Tibial artery (tissue), 4 donors: ENCODE results near the gene ZNF385B.

Source experiments
- DNase-seq, 2 donors: peaks; one replicate each; pipeline ENCODE4 v3.0.0-alpha.2; 2019
- H3K27ac ChIP-seq, 2 donors: fragments of 200-600 bp; sonication (generic) in 1 of 2; 1 replicate in 1 of 2; 2 replicates in 1 of 2; pipeline ENCODE4 v1.5.1; 2018 to 2019; ENCODE audit warnings: mild to moderate bottlenecking in 1 of 2
- H3K27me3 ChIP-seq, 2 donors: fragments of 200-600 bp; sonication (generic) in 1 of 2; one replicate each; pipeline versions ENCODE4 v1.5.1 to v1.6.0; 2016 to 2019
- H3K36me3 ChIP-seq, 3 donors: fragments of 200-600 bp; sonication (generic) in 2 of 3; one replicate each; pipeline ENCODE4 v1.5.1; 2016 to 2019; ENCODE audit warnings: mild to moderate bottlenecking in 2 of 3
- H3K4me1 ChIP-seq, 4 donors: fragments of 200-600 bp; sonication (generic) in 2 of 4; 1 replicate in 3 of 4; 2 replicates in 1 of 4; pipeline ENCODE4 v1.5.1; 2016 to 2019
- H3K4me3 ChIP-seq, 2 donors: fragments of 200-600 bp; sonication (generic) in 1 of 2; 1 replicate in 1 of 2; 2 replicates in 1 of 2; pipeline ENCODE4 v1.5.1; 2018 to 2019; ENCODE audit warnings: mild to moderate bottlenecking in 2 of 2
- H3K9me3 ChIP-seq, 3 donors: fragments of 200-600 bp; sonication (generic) in 1 of 3; one replicate each; pipeline ENCODE4 v1.5.1; 2016 to 2019
- CTCF ChIP-seq, 2 experiments: fragments of 200-600 bp in 1 of 2; fragments of 450-650 bp in 1 of 2; IDR thresholded peaks; one replicate each; pipeline ENCODE4 v1.5.1; 2017 to 2019; ENCODE audit warnings: antibody characterized with exemption in 2 of 2, mild to moderate bottlenecking in 1 of 2, moderate library complexity in 1 of 2
- intact Hi-C: fragments of 100-400 bp; cut with DNase I; formaldehyde crosslinking; loops from one replicate; pipeline ENCODE4 v1.15.0; 2023; ENCODE audit warnings: low total_unique reads

Gene ZNF385B

DNA sequence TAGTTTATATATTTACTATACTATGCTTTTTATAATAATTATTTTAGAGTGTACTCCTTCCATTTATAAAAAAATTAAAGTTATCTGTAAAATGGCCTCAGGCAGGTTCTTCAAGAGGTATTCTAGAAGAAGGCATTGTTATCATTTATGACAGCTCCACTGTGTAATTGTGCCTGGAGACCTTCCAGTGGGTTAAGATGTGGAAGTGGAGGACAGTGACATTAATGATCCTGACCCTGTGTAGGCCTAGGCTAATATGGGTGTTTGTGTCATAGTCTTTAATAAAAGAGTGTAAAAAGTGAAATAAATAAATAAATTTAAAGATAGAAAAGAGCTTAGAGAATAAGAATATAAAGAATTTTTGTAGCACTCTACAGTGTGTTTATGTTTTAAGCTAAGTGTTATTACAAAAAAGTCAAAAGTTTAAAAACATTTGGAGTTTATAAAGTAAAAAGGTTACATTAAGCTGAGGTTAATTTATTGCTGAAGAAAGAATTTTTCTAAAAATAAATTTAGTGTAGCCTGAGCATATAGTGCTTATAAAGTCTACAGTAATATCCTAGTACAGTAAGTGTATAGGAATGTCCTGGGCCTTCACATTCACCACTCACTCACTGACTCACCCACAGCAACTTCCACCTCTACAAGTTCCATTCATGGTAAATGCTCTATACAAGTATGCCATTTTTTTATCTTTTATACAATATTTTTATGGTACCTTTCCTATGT, 406.8 kb downstream of the ZNF385B start:
- no peak for DNase-seq
- H3K4me3 ChIP-seq, result no peak overlapping the region
- no peaks in the 10 kb centered on the region for H3K36me3 ChIP-seq
- no peaks in the 10 kb centered on the region for H3K9me3 ChIP-seq
- intact Hi-C loops, result no loop called here
- no peaks in the 10 kb centered on the region for H3K4me1 ChIP-seq
- H3K27ac ChIP-seq, result no peak overlapping the region
- no peak for TF ChIP-seq CTCF (IDR thresholded peaks at IDR 0.05)
- no peaks in the 10 kb centered on the region for H3K27me3 ChIP-seq

DNA sequence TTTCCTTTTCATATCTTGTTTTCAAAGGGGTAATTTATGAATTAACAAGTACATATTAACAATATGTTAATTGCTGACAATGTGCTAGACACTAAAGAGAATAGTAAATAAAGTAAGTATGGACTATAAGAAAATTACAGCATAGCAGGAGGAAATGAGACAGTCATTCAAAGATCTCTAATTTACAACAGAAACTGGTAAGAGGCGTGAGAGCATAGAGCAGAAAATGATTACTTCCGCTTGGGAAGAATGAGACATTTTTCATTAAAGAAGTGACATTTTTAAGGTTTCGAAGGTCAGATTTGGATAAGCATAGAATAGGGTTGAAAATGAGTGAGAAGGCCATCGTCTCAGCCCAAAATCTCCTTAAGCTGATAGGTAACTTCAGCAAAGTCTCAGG, 412.4 kb downstream of the ZNF385B start:
- Histone ChIP-seq H3K4me1 (no peaks in the 10 kb centered on the region), H3K36me3 (no peaks in the 10 kb centered on the region), H3K27ac (no peak overlapping the region), H3K27me3 (no peaks in the 10 kb centered on the region), H3K4me3 (no peak overlapping the region), H3K9me3 (no peaks in the 10 kb centered on the region)
- intact Hi-C loops, result no loop called here
- no peak for DNase-seq
- TF ChIP-seq CTCF (IDR thresholded peaks at IDR 0.05), result no peak

DNA sequence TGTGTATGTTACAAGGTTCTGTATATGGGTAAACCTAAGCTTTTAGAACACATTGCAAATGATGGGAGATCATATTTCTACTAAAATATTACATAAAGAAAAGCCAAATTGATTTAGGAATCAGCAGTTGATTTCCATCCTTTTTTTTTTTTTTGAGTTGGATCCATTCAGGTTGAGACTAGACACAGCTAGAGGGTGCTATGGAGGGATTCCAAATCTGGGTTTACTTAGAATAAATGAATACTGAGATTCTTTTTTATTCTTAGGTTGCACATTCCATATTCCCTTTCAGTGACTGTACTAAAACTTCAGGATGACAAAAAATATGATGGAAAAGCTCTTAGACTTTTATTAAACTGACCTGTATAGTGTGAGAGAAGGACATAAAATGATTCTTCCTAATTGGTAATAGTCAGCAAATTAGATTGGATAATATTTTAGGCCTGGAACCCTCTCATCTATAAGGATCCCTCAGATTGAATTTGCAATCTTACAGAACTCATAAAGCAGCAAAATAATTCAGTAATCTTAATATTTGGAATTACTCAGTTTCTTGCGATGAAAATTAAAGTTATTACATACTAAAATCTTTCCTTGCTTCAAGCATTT, 413.5 kb downstream of the ZNF385B start:
- H3K27ac ChIP-seq, result no peak overlapping the region
- H3K27me3 ChIP-seq, result no peaks in the 10 kb centered on the region
- no peak overlapping the region for H3K4me3 ChIP-seq
- no peaks in the 10 kb centered on the region for H3K36me3 ChIP-seq
- no peak for TF ChIP-seq CTCF (IDR thresholded peaks at IDR 0.05)
- intact Hi-C loops, result no loop called here
- DNase-seq, result no peak
- no peaks in the 10 kb centered on the region for H3K4me1 ChIP-seq
- no peaks in the 10 kb centered on the region for H3K9me3 ChIP-seq

DNA sequence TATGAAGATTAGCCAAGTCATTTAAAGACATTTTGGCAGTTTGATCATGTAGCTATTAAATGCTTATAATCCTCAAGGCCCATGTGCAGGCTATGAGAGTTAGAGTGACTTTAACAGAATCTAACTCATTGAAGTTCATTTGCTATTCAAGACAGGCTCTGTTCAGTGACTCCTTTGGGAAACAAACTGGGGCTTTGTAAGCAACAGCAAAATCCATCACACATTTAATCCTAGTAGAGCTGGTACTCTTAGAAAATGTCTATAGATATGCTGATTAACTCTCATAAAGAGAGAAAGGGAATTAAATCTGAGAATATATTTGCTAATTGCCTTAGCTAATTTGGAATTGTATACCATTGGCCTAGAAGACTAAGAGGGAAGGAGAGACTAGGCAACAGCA, 414.0 kb downstream of the ZNF385B start:
- intact Hi-C loops, result no loop called here
- no peak for TF ChIP-seq CTCF (IDR thresholded peaks at IDR 0.05)
- no peaks in the 10 kb centered on the region for H3K4me1 ChIP-seq
- H3K9me3 ChIP-seq, result no peaks in the 10 kb centered on the region
- no peak for DNase-seq
- H3K4me3 ChIP-seq, result no peak overlapping the region
- no peak overlapping the region for H3K27ac ChIP-seq
- no peaks in the 10 kb centered on the region for H3K36me3 ChIP-seq
- no peaks in the 10 kb centered on the region for H3K27me3 ChIP-seq

DNA sequence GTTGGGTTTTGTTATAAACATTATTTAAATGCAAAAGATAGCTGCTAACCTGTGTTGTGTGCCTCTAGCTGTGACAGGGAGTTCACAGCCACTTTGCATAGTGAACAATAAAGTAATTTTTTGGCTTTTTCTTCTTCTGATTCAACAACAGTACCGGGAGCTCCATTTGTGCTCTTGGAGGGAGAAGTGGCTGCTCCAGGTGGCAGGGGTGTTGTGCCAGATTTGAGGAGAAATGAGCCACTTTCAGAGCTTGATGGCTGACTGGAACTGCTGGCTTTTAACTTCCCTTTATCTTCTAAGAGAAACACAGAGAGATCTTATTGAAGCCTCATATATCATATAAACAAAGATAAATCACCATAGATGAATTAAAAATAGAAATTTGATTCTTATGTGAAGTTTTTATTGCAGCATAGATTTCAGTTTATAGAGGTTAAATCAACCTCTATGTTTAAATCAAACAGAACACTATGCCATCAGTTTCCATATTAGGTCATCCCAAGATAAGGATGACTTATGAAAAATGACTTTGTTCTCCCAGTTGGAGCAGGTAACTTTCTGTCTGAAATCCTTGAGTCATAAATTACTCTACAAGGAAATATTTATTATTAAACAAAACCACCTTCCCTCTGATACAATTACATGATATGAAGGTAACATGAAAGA, 414.8 kb downstream of the ZNF385B start:
- Histone ChIP-seq H3K27ac (no peak overlapping the region), H3K4me1 (no peaks in the 10 kb centered on the region), H3K27me3 (no peaks in the 10 kb centered on the region), H3K4me3 (no peak overlapping the region), H3K36me3 (no peaks in the 10 kb centered on the region), H3K9me3 (no peaks in the 10 kb centered on the region)
- no peak for DNase-seq
- TF ChIP-seq CTCF (IDR thresholded peaks at IDR 0.05), result no peak
- intact Hi-C loops, result no loop called here
